ENCODE results near the gene LARGE2. TPM values are rescaled to one million over a fixed set of nuclear protein-coding genes. Genes with fewer than 3 reads are reported as not detected.

The LARGE2 gene
- total RNA-seq, 1 donor from 2014 or later: not detected

GRCh38 chr11:45918331-45918941 lies 4.0 kb upstream of the LARGE2 start:
- no peak for TF ChIP-seq CTCF (IDR thresholded peaks at IDR 0.05; ENCODE audit: borderline replicate concordance)
- peaks cover 28% of the 10 kb centered on the region for H3K36me3 ChIP-seq
- no peaks in the 10 kb centered on the region for H3K9me3 ChIP-seq (replicated peaks)
- intact Hi-C loops (cut with micrococcal nuclease): no loop called here
- peak; percentile 87 for DNase-seq
- peak overlapping the region; percentile 80 for H3K4me3 ChIP-seq
- H3K4me1 ChIP-seq: peaks cover 57% of the 10 kb centered on the region
- H3K27me3 ChIP-seq (ENCODE audit: low read depth): peaks cover 25% of the 10 kb centered on the region
- H3K27ac ChIP-seq (replicated peaks): peak overlapping the region; percentile 92

GRCh38 chr11:45918962-45919675 lies 3.3 kb upstream of the LARGE2 start:
- no peak for TF ChIP-seq CTCF (IDR thresholded peaks at IDR 0.05; ENCODE audit: borderline replicate concordance)
- peaks cover 29% of the 10 kb centered on the region for H3K27me3 ChIP-seq (ENCODE audit: low read depth)
- intact Hi-C loops (cut with micrococcal nuclease): no loop called here
- peak overlapping the region; percentile 92 for H3K27ac ChIP-seq (replicated peaks)
- no peaks in the 10 kb centered on the region for H3K9me3 ChIP-seq (replicated peaks)
- DNase-seq: no peak
- H3K36me3 ChIP-seq: peaks cover 22% of the 10 kb centered on the region
- H3K4me3 ChIP-seq: peak overlapping the region; percentile 80
- H3K4me1 ChIP-seq: peaks cover 57% of the 10 kb centered on the region

- peaks cover 57% of the 10 kb centered on the region for H3K4me1 ChIP-seq
- peaks cover 13% of the 10 kb centered on the region for H3K36me3 ChIP-seq
- no peaks in the 10 kb centered on the region for H3K9me3 ChIP-seq (replicated peaks)
- TF ChIP-seq CTCF (IDR thresholded peaks at IDR 0.05; ENCODE audit: borderline replicate concordance): no peak
- H3K4me3 ChIP-seq: no peak overlapping the region
- peak; percentile 16 for DNase-seq
- peaks cover 38% of the 10 kb centered on the region for H3K27me3 ChIP-seq (ENCODE audit: low read depth)
- peak overlapping the region; percentile 92 for H3K27ac ChIP-seq (replicated peaks)
- intact Hi-C loops (cut with micrococcal nuclease): no loop called here
Measured at GRCh38 chr11:45919806-45920530, 2.5 kb upstream of the LARGE2 start.

- peaks cover 55% of the 10 kb centered on the region for H3K4me1 ChIP-seq
- peaks cover 5% of the 10 kb centered on the region for H3K36me3 ChIP-seq
- no peak for DNase-seq
- no peak overlapping the region for H3K27ac ChIP-seq (replicated peaks)
- H3K4me3 ChIP-seq: no peak overlapping the region
- no peaks in the 10 kb centered on the region for H3K9me3 ChIP-seq (replicated peaks)
- intact Hi-C loops (cut with micrococcal nuclease): no loop called here
- peaks cover 45% of the 10 kb centered on the region for H3K27me3 ChIP-seq (ENCODE audit: low read depth)
- TF ChIP-seq CTCF (IDR thresholded peaks at IDR 0.05; ENCODE audit: borderline replicate concordance): no peak
Measured at GRCh38 chr11:45920531-45921477, 1.7 kb upstream of the LARGE2 start.

Measured in left ventricle myocardium inferior (tissue), 1 donor.